ENCODE results near the gene MICA. TPM values are rescaled to one million over a fixed set of nuclear protein-coding genes. Genes with fewer than 3 reads are reported as not detected.
"Not testable (repeated sequence)": the region's sequence is repeated elsewhere in the genome, so short reads cannot be mapped to it uniquely, and the experiment has no call there.

Gene MICA
- total RNA-seq, 4 donors from 2014 or later: 9.1 to 31.7 (median 17.2) TPM

DNA sequence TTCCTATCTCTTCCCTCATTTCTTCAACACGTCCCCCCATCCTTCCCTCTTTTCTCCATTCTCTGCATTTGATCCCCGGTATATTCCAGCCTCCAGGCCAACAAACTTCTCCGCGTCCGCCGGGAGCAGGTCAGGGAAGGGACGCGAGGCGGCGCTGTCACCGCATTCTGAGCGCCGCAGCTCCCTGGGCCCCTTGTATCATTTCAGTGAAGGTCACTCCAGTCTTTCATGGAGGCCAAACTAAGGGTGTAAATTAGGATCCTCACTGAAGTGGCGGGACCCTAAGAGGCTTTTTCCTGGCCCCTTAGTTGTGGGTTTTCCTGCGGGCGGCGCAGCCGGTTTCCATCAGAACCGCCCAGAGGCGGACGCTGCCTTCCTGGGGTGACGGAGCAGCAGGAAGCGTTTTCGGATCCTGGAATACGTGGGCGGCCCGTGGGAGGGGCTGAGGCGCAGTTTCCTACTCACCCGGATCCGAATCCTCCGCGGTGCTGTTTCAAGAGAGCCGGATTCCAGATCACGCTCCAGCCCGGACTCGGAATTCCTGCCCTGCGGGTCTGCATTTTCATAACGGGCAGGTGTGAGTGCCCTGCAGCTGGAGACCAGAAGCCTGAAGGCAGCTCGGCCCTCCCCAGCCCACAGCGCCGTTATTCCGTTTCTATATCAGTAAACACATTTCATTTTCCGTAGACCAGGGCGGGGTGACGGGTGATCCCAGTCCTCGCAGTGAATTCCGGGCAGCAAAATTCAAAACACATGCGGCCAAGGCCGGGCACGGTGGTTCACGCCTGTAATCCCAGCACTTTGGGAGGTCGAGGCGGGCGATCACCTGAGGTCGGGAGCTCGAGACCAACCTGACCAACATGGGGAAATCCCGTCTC is 3.6 kb upstream of the MICA start:
- H3K27ac ChIP-seq: peak overlapping the region; percentile 96 to 99
- H3K36me3 ChIP-seq: no peaks in the 10 kb centered on the region
- DNase-seq: peak; percentile 92 to 95
- no peaks in the 10 kb centered on the region for H3K27me3 ChIP-seq
- H3K9me3 ChIP-seq: no peaks in the 10 kb centered on the region
- H3K4me1 ChIP-seq: peaks cover 6 to 15% of the 10 kb centered on the region in 2 donors
- peak overlapping the region; percentile 74 to 91 for H3K4me3 ChIP-seq
- TF ChIP-seq, protein P1, sequence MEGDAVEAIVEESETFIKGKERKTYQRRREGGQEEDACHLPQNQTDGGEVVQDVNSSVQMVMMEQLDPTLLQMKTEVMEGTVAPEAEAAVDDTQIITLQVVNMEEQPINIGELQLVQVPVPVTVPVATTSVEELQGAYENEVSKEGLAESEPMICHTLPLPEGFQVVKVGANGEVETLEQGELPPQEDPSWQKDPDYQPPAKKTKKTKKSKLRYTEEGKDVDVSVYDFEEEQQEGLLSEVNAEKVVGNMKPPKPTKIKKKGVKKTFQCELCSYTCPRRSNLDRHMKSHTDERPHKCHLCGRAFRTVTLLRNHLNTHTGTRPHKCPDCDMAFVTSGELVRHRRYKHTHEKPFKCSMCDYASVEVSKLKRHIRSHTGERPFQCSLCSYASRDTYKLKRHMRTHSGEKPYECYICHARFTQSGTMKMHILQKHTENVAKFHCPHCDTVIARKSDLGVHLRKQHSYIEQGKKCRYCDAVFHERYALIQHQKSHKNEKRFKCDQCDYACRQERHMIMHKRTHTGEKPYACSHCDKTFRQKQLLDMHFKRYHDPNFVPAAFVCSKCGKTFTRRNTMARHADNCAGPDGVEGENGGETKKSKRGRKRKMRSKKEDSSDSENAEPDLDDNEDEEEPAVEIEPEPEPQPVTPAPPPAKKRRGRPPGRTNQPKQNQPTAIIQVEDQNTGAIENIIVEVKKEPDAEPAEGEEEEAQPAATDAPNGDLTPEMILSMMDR (IDR thresholded peaks at IDR 0.05): peak; percentile 87 to 92 (median 90)
- TF ChIP-seq POLR2A (IDR thresholded peaks at IDR 0.05): peak; percentile 57 to 66
- intact Hi-C loops (cut with DNase I; ENCODE audit: low total_unique reads): loop anchor here (2.0 kb wide), 1 partner anchor 43 kb away; no protein-coding TSS in a partner anchor

DNA sequence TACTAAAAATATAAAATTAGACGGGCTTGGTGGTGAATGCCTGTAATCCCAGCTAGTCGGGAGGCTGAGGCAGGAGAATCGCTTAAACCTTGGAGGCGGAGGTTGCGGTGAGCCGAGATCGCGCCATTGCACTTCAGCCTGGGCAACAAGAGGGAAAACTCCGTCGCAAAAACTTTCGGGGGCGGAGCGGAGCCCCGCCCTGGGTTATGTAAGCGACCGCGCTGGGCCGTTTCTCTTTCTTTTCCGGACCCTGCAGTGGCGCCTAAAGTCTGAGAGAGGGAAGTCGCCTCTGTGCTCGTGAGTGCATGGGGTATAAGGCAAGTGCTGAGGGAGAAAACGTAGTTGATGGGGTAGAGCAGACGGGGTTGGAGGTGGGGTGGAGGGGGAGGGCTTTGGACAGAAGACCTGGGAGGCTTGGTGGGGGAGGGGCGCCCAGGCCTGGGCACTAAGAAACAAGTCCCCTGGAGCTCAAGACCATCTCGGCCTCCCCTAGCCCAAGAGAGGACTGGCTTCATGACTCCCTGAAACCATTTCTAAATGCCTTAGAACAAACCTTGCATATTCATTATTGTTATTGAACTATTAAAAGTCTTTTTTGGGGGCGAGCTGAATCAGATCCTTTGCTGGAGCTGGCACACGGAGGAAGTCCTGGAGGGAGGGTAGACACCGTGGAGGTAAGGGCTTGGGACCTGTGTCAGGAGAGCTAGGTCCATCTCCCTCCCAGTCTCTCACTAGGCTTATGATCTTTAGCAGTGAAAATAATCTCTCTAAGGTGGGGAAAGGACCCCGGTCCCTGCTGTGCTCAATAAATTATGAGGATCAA is 2.7 kb upstream of the MICA start:
- Histone ChIP-seq H3K9me3 (no peaks in the 10 kb centered on the region), H3K27ac (peak overlapping the region; percentile 96 to 99), H3K4me3 (peak overlapping the region; percentile 74 to 91), H3K4me1 (peaks cover 6 to 15% of the 10 kb centered on the region in 2 donors), H3K36me3 (no peaks in the 10 kb centered on the region), H3K27me3 (no peaks in the 10 kb centered on the region)
- peak; percentile 80 to 81 for DNase-seq
- TF ChIP-seq POLR2A (IDR thresholded peaks at IDR 0.05): peak; percentile 30 to 44
- TF ChIP-seq, protein P1 (IDR thresholded peaks at IDR 0.05): no peak
- intact Hi-C loops (cut with DNase I; ENCODE audit: low total_unique reads): no loop called here

DNA sequence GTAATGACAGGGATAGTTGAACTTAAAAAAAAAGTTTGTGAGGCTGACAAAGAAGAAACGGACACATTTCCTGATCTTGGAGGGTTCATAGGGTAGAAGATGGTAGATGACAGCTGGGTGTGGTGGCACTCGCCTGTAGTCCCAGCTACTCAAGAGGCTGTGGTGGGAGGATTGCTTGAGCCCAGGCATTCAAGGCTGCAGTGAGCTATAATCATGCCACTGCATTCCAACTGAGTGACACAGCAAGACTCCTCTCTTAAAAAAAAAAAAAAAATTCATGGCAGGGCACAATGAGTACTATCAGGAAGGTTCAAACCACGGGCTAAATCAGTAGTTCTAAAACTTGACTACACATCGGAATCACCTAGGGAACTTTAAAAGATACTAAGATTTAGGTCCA is 2.0 kb upstream of the MICA start:
- peak; percentile 47 to 72 for DNase-seq
- Histone ChIP-seq H3K27me3 (no peaks in the 10 kb centered on the region), H3K4me1 (peaks cover 6 to 14% of the 10 kb centered on the region in 2 donors), H3K36me3 (no peaks in the 10 kb centered on the region), H3K27ac (peak overlapping the region; percentile 96 to 99), H3K9me3 (no peaks in the 10 kb centered on the region), H3K4me3 (peak overlapping the region; percentile 74 to 91)
- TF ChIP-seq POLR2A (IDR thresholded peaks at IDR 0.05): peak; percentile 14 to 43
- TF ChIP-seq, protein P1 (IDR thresholded peaks at IDR 0.05): no peak
- intact Hi-C loops (cut with DNase I; ENCODE audit: low total_unique reads): no loop called here

DNA sequence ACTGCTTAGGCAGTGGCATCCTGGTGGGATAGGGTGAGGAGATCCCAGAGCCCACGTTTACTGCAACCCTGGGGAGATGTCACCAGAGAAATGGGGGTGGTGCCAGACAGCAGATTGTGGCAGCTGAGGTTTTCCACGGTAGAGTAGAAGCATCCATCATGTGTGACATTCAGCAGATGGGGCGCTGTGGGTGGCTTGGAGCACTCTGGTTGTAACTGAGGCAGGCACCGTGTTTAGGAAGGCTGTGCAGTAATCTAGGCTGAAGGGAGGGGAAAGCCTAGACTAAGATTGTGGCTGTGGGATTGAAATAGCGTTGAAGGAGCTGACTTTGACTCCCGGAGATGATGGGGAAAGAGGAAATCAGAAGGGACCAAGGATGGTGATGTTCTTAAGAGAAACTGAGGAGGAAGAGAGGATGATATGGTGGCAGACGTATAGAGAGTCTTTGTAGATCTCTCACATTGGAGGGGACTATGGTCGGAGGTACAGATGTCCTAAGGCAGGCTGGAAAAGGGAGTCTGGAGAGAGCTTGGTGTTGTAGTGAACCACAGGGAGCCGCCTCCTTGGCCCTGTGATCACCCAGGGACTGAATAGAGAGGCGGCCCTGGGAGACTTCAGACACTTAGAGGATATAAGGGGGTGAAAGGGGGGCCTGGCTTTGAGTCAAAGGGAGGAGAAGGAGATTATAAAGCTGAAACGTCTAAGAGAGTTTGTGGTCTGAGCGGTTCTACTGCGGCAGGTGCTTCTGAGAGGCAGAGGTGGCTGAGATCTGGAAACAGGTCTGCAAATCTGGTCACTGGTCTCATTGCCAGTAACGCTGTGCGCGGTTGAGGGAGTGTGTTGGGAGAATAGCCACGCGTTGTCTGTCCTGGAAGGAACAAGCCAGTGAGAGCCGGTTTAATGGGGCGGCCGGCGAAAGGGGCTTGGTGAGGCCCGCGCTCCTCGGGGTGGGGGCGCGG is 792 bp upstream of the MICA start:
- intact Hi-C loops (cut with DNase I; ENCODE audit: low total_unique reads): no loop called here
- H3K36me3 ChIP-seq: no peaks in the 10 kb centered on the region
- peaks cover 4 to 10% of the 10 kb centered on the region in 2 donors for H3K4me1 ChIP-seq
- TF ChIP-seq, protein P1 (IDR thresholded peaks at IDR 0.05): no peak
- no peak for TF ChIP-seq POLR2A (IDR thresholded peaks at IDR 0.05)
- no peak for DNase-seq
- H3K27ac ChIP-seq: peak overlapping the region; percentile 96 to 99
- H3K27me3 ChIP-seq: no peaks in the 10 kb centered on the region
- H3K4me3 ChIP-seq: peak overlapping the region; percentile 74
- no peaks in the 10 kb centered on the region for H3K9me3 ChIP-seq

DNA sequence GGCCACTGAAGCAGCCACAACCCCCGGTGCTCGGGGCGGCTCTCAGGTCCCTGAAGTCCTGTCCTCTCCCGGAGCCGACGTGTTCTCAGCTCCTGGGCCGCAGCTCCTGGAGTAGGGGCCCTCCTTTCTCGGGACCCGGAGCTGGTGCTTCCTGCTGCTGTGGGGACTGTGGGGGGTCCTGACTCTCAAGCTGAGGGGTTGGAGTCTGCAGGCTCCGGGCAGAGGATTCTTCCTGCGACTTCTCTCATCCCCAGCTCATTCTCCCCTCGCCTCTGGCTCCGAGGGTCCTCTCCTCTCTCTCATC is 618 bp downstream of the MICA start:
- H3K9me3 ChIP-seq; intact Hi-C loops (cut with DNase I; ENCODE audit: low total_unique reads); H3K36me3 ChIP-seq; DNase-seq; H3K27me3 ChIP-seq: not testable (repeated sequence)
- H3K4me1 ChIP-seq: peaks cover 3 to 10% of the 10 kb centered on the region in 2 donors
- peak overlapping the region; percentile 96 to 99 for H3K27ac ChIP-seq
- peak overlapping the region; percentile 74 for H3K4me3 ChIP-seq
